ENCODE data around the gene PIGK. TPM values are rescaled to one million over a fixed set of nuclear protein-coding genes. Genes with fewer than 3 reads are reported as not detected.

The PIGK gene
- total and polyA plus RNA-seq, 10 of the 15 experiments (the other 5 are each of a cell fraction or from before 2014, with no cell fraction given) = 9.1 to 27.4 (median 16.9) TPM

- TF ChIP-seq BCL3 (IDR thresholded peaks at IDR 0.05; ENCODE audit: borderline replicate concordance, insufficient read depth, low read depth, low read length, poor library complexity, severe bottlenecking) (no peak), MYC (IDR thresholded peaks at IDR 0.05; ENCODE audit: insufficient read depth, insufficient read length, insufficient replicate concordance, low read length, severe bottlenecking) (no peak)
Measured at GRCh38 chr1:77104672-77105071, 114.6 kb downstream of the PIGK start (continued).

GRCh38 chr1:77103486-77103885 is 115.7 kb downstream of the PIGK start:
- H3K9ac ChIP-seq (ENCODE audit: control insufficient read depth, insufficient read depth, low read length) = no peak overlapping the region
- BruUV-seq (replicated peaks) = no TSS peak
- H3K4me1 ChIP-seq (ENCODE audit: control insufficient read depth, insufficient read depth, low read length) = no peaks in the 10 kb centered on the region
- intact Hi-C loops (cut with micrococcal nuclease; ENCODE audit: unreplicated experiment) = no loop called here
- DNase-seq (ENCODE audit: low read depth, low spot score) (no peak), ATAC-seq (no peak), FAIRE-seq (no peak)
- no peaks in the 10 kb centered on the region for H3K36me3 ChIP-seq (ENCODE audit: control insufficient read depth in 2 of 2, insufficient read depth in 2 of 2, low read length in 1 of 2)
- H3K79me2 ChIP-seq (ENCODE audit: control insufficient read depth, insufficient read depth, low read length) = no peaks in the 10 kb centered on the region
- ChIA-PET POLR2A (interaction anchor here (0.6 to 1.2 kb wide), 2 partner anchors 14 to 213 kb away, joined by 3 read pairs; no protein-coding TSS in a partner anchor), SMC1A (ENCODE audit: uncharacterized antibody, unreplicated experiment) (interaction anchor here (0.7 to 1.6 kb wide), 2 partner anchors 19 to 42 kb away, joined by 3 to 5 read pairs; no protein-coding TSS in a partner anchor), RAD21 (ENCODE audit: unreplicated experiment) (interaction anchor here (0.9 kb wide), 1 partner anchor 58 kb away, joined by 3 read pairs; no protein-coding TSS in a partner anchor), CTCF (interaction anchor here (0.7 to 1.5 kb wide), 3 partner anchors 10 to 772 kb away, joined by 3 to 4 read pairs (median 3); no protein-coding TSS in a partner anchor)
- no peak overlapping the region for H2AFZ ChIP-seq (ENCODE audit: control insufficient read depth, low read depth, low read length)
- H3K27me3 ChIP-seq (replicated peaks in 1 of 2; ENCODE audit: control insufficient read depth in 2 of 2, insufficient read depth in 2 of 2, low read length in 1 of 2) = no peaks in the 10 kb centered on the region
- no peak overlapping the region for H3K27ac ChIP-seq (ENCODE audit: control insufficient read depth, insufficient read depth)
- no peak overlapping the region for H3K4me3 ChIP-seq
- WGBS (ENCODE audit: insufficient coverage, insufficient replicate concordance, low lambda C conversion rate, missing lambda C conversion rate) = 81% methylated on average over 4 of the region's 4 CpGs
- no peak for TF ChIP-seq IRF5 (IDR thresholded peaks at IDR 0.05; ENCODE audit: borderline replicate concordance)
- TF ChIP-seq SIN3A (IDR thresholded peaks at IDR 0.05; ENCODE audit: low read depth, low read length) = no peak
- no peak for TF ChIP-seq SKIL (IDR thresholded peaks at IDR 0.05; ENCODE audit: low read depth, poor library complexity, severe bottlenecking)
- TF ChIP-seq ATF2 (IDR thresholded peaks at IDR 0.05; ENCODE audit: low read length) = no peak
- TF ChIP-seq PRDM15 (CRISPR knock-in tag; IDR thresholded peaks at IDR 0.05) = no peak
- TF ChIP-seq USF2 (IDR thresholded peaks at IDR 0.05; ENCODE audit: borderline replicate concordance, low read depth, low read length) = no peak
- H3K4me2 ChIP-seq (ENCODE audit: control insufficient read depth, insufficient read depth) = no peak overlapping the region
- H3K9me3 ChIP-seq (replicated peaks; ENCODE audit: control insufficient read depth, insufficient read depth, low read length) = no peaks in the 10 kb centered on the region
- in situ Hi-C loops (cut with MboI) = no loop called here
- H4K20me1 ChIP-seq (ENCODE audit: control insufficient read depth, insufficient read depth) = no peaks in the 10 kb centered on the region

All from GM12878 (cell line).